Measurements from ENCODE around the gene FAM161B. TPM values are rescaled to one million over a fixed set of nuclear protein-coding genes. Genes with fewer than 3 reads are reported as not detected.
A peak's percentile ranks its signal among the peaks of the same experiment; 100 is the strongest.
"Not testable (repeated sequence)": the region's sequence is repeated elsewhere in the genome, so short reads cannot be mapped to it uniquely, and the experiment has no call there.

The FAM161B gene
- 0.72 TPM for polyA plus RNA-seq (2012; ENCODE audit: missing spikeins)

GRCh38 chr14:73949752-73950734, at the start of gene FAM161B, which contains the start of gene COQ6:
Gene FAM161B (minus strand): TSS chr14:73950094. CDS start chr14:73950026, 68 bp downstream.
Gene COQ6 (plus strand): TSS chr14:73950302. CDS start chr14:73950333, 31 bp downstream.
- peak; percentile 78 for TF ChIP-seq POLR2AphosphoS5 (IDR thresholded peaks at IDR 0.05; ENCODE audit: low read depth, low read length)
- peak; percentile 54 for TF ChIP-seq TAF1 (IDR thresholded peaks at IDR 0.05; ENCODE audit: borderline replicate concordance, low read depth, low read length)
- TF ChIP-seq POLR2A (IDR thresholded peaks at IDR 0.05; ENCODE audit: low read depth, low read length), result peak; percentile 92
- DNase-seq (ENCODE audit: insufficient read length) (peak; percentile 79), FAIRE-seq (peak; percentile 93)

- no peak for FAIRE-seq
- no peak for DNase-seq (ENCODE audit: insufficient read length)
- TF ChIP-seq TAF1 (IDR thresholded peaks at IDR 0.05; ENCODE audit: borderline replicate concordance, low read depth, low read length) (no peak), POLR2A (IDR thresholded peaks at IDR 0.05; ENCODE audit: low read depth, low read length) (no peak), POLR2AphosphoS5 (IDR thresholded peaks at IDR 0.05; ENCODE audit: low read depth, low read length) (no peak)
Observed at GRCh38 chr14:73998726-73999125, 48.8 kb upstream of the FAM161B start.

- DNase-seq (ENCODE audit: insufficient read length) (no peak), FAIRE-seq (no peak)
- TF ChIP-seq POLR2AphosphoS5 (IDR thresholded peaks at IDR 0.05; ENCODE audit: low read depth, low read length), result no peak
Observed at GRCh38 chr14:73997944-73998447, 48.1 kb upstream of the FAM161B start.

GRCh38 chr14:73997108-73997943, 47.4 kb upstream of the FAM161B start:
- DNase-seq (ENCODE audit: insufficient read length) (no peak), FAIRE-seq (no peak)
- no peak for TF ChIP-seq TAF1 (IDR thresholded peaks at IDR 0.05; ENCODE audit: borderline replicate concordance, low read depth, low read length)
- TF ChIP-seq POLR2A (IDR thresholded peaks at IDR 0.05; ENCODE audit: low read depth, low read length), result no peak
- TF ChIP-seq POLR2AphosphoS5 (IDR thresholded peaks at IDR 0.05; ENCODE audit: low read depth, low read length), result no peak

GRCh38 chr14:73996731-73997107, 46.8 kb upstream of the FAM161B start:
- DNase-seq (ENCODE audit: insufficient read length), result no peak
- no peak for FAIRE-seq
- TF ChIP-seq TAF1 (IDR thresholded peaks at IDR 0.05; ENCODE audit: borderline replicate concordance, low read depth, low read length) (no peak), POLR2AphosphoS5 (IDR thresholded peaks at IDR 0.05; ENCODE audit: low read depth, low read length) (no peak), POLR2A (IDR thresholded peaks at IDR 0.05; ENCODE audit: low read depth, low read length) (no peak)

- no peak for DNase-seq (ENCODE audit: insufficient read length)
- TF ChIP-seq TAF1 (IDR thresholded peaks at IDR 0.05; ENCODE audit: borderline replicate concordance, low read depth, low read length), result no peak
- no peak for TF ChIP-seq POLR2AphosphoS5 (IDR thresholded peaks at IDR 0.05; ENCODE audit: low read depth, low read length)
- TF ChIP-seq POLR2A (IDR thresholded peaks at IDR 0.05; ENCODE audit: low read depth, low read length), result no peak
- no peak for FAIRE-seq
Observed at GRCh38 chr14:73995977-73996378, 46.1 kb upstream of the FAM161B start.

- DNase-seq (ENCODE audit: insufficient read length); FAIRE-seq: not testable (repeated sequence)
Observed at GRCh38 chr14:73994926-73995325, 45.0 kb upstream of the FAM161B start.

- no peak for TF ChIP-seq TAF1 (IDR thresholded peaks at IDR 0.05; ENCODE audit: borderline replicate concordance, low read depth, low read length)
- no peak for TF ChIP-seq POLR2A (IDR thresholded peaks at IDR 0.05; ENCODE audit: low read depth, low read length)
- TF ChIP-seq POLR2AphosphoS5 (IDR thresholded peaks at IDR 0.05; ENCODE audit: low read depth, low read length), result no peak
- FAIRE-seq (no peak), DNase-seq (ENCODE audit: insufficient read length) (no peak)
Observed at GRCh38 chr14:73991092-73991491, 41.2 kb upstream of the FAM161B start.

- not testable (repeated sequence) for FAIRE-seq; DNase-seq (ENCODE audit: insufficient read length)
Observed at GRCh38 chr14:73988656-73989055, 38.8 kb upstream of the FAM161B start.

- FAIRE-seq (no peak), DNase-seq (ENCODE audit: insufficient read length) (no peak)
- TF ChIP-seq POLR2AphosphoS5 (IDR thresholded peaks at IDR 0.05; ENCODE audit: low read depth, low read length) (no peak), POLR2A (IDR thresholded peaks at IDR 0.05; ENCODE audit: low read depth, low read length) (no peak), TAF1 (IDR thresholded peaks at IDR 0.05; ENCODE audit: borderline replicate concordance, low read depth, low read length) (no peak)
Observed at GRCh38 chr14:73988065-73988464, 38.2 kb upstream of the FAM161B start.

- no peak for TF ChIP-seq POLR2A (IDR thresholded peaks at IDR 0.05; ENCODE audit: low read depth, low read length)
- no peak for TF ChIP-seq POLR2AphosphoS5 (IDR thresholded peaks at IDR 0.05; ENCODE audit: low read depth, low read length)
- TF ChIP-seq TAF1 (IDR thresholded peaks at IDR 0.05; ENCODE audit: borderline replicate concordance, low read depth, low read length), result no peak
- FAIRE-seq, result no peak
- DNase-seq (ENCODE audit: insufficient read length), result no peak
Observed at GRCh38 chr14:73977896-73978295, 28.0 kb upstream of the FAM161B start.

Data from GM12892 (cell line).